HEK293 (cell line): ENCODE measurements around the gene TPGS1.

Experiments
- CTCF ChIA-PET: fragments of 350-600 bp; formaldehyde crosslinking; extraction: SDS; loops from one replicate; lab custom pipeline; 2021; ENCODE audit warnings: antibody characterized with exemption; lab: Yijun Ruan, JAX
- POLR2A ChIA-PET: fragments of 300-600 bp; formaldehyde crosslinking; extraction: SDS; loops from one replicate; lab custom pipeline; 2020; ENCODE audit warnings: antibody characterized with exemption, inconsistent platforms; lab: Yijun Ruan, JAX
- H3K27ac ChIP-seq: fragments of 200-500 bp; sonication (Bioruptor generic); 2 replicates; pipeline ENCODE4 v1.5.1; 2014; ENCODE audit warnings: low read depth, low read length, control low read depth, inconsistent platforms; ENCODE audit errors: extremely low read depth
- H3K36me3 ChIP-seq, 2 experiments: fragments of 200-500 bp in 1 of 2; sonication (Bioruptor generic) in 1 of 2; 1 replicate in 1 of 2; 2 replicates in 1 of 2; pipeline ENCODE4 v1.5.1; 2014 to 2017; ENCODE audit warnings: inconsistent platforms in 2 of 2, low read length in 2 of 2; ENCODE audit not compliant: control insufficient read depth in 2 of 2, insufficient read depth in 1 of 2
- H3K4me1 ChIP-seq: fragments of 200-500 bp; sonication (Bioruptor generic); 2 replicates; pipeline ENCODE4 v1.5.1; 2014; ENCODE audit warnings: mild to moderate bottlenecking, low read length, inconsistent platforms; ENCODE audit not compliant: control insufficient read depth, insufficient read depth
- H3K4me3 ChIP-seq: 2 replicates; pipeline ENCODE4 v1.5.1; 2011; ENCODE audit warnings: low read depth, mild to moderate bottlenecking, control low read depth, low read length, moderate library complexity
- H3K9me3 ChIP-seq: fragments of 200-500 bp; sonication (Bioruptor generic); 2 replicates; pipeline ENCODE4 v1.5.1; 2014; ENCODE audit warnings: low read depth, low read length, inconsistent platforms; ENCODE audit not compliant: control insufficient read depth, insufficient read depth
- BCL6B ChIP-seq: fragments of 450-650 bp; formaldehyde crosslinking; IDR thresholded peaks from 2 replicates; pipeline ENCODE4 v1.5.1; 2017; ENCODE audit warnings: missing biosample characterization, missing genetic modification characterization
- ELK4 ChIP-seq: IDR thresholded peaks from 2 replicates; pipeline ENCODE4 v1.6.1; 2011; ENCODE audit warnings: mild to moderate bottlenecking, low read depth, low read length, borderline replicate concordance
- HIC1 ChIP-seq: fragments of 450-650 bp; formaldehyde crosslinking; IDR thresholded peaks from 2 replicates; pipeline ENCODE4 v1.5.1; 2016; ENCODE audit warnings: missing biosample characterization, missing genetic modification characterization
- IKZF3 ChIP-seq: fragments of 450-650 bp; IDR thresholded peaks from 2 replicates; pipeline ENCODE4 v1.5.0; 2018; ENCODE audit warnings: missing biosample characterization, mild to moderate bottlenecking, missing genetic modification characterization, moderate library complexity
- MZF1 ChIP-seq: fragments of 450-650 bp; formaldehyde crosslinking; IDR thresholded peaks from 2 replicates; pipeline ENCODE4 v1.5.1; 2017; ENCODE audit warnings: missing biosample characterization, missing genetic modification characterization, borderline replicate concordance
- SCRT1 ChIP-seq: fragments of 450-650 bp; formaldehyde crosslinking; IDR thresholded peaks from 2 replicates; pipeline ENCODE4 v1.5.1; 2016; ENCODE audit warnings: missing biosample characterization, missing genetic modification characterization, borderline replicate concordance
- TRIM28 ChIP-seq: IDR thresholded peaks from 2 replicates; pipeline ENCODE4 v1.6.1; 2011; ENCODE audit warnings: low read length, control low read depth, borderline replicate concordance
- WT1 ChIP-seq: fragments of 450-650 bp; formaldehyde crosslinking; IDR thresholded peaks from 2 replicates; pipeline ENCODE4 v1.5.1; 2016; ENCODE audit warnings: missing biosample characterization, missing genetic modification characterization
- YY1 ChIP-seq: fragments of 450-650 bp; formaldehyde crosslinking; IDR thresholded peaks from 2 replicates; pipeline ENCODE4 v1.5.1; 2018; ENCODE audit warnings: missing biosample characterization, missing genetic modification characterization
- ZNF10 ChIP-seq: fragments of 450-650 bp; formaldehyde crosslinking; IDR thresholded peaks from 2 replicates; pipeline ENCODE4 v1.5.1; 2017; ENCODE audit warnings: missing biosample characterization, missing genetic modification characterization
- ZNF211 ChIP-seq: fragments of 450-650 bp; formaldehyde crosslinking; IDR thresholded peaks from 2 replicates; pipeline ENCODE4 v1.5.1; 2016; ENCODE audit warnings: low read depth, missing biosample characterization, missing genetic modification characterization
- ZNF280D ChIP-seq: fragments of 450-650 bp; formaldehyde crosslinking; IDR thresholded peaks from 2 replicates; pipeline ENCODE4 v1.5.1; 2016; ENCODE audit warnings: missing biosample characterization, missing genetic modification characterization
- ZNF433 ChIP-seq: fragments of 450-650 bp; formaldehyde crosslinking; IDR thresholded peaks from 2 replicates; pipeline ENCODE4 v1.5.1; 2016; ENCODE audit warnings: missing biosample characterization, missing genetic modification characterization, low read depth
- ZNF449 ChIP-seq: fragments of 450-650 bp; formaldehyde crosslinking; IDR thresholded peaks from 2 replicates; pipeline ENCODE4 v1.5.1; 2017; ENCODE audit warnings: missing biosample characterization, mild to moderate bottlenecking, missing genetic modification characterization, moderate library complexity
- ZNF561 ChIP-seq: fragments of 450-650 bp; IDR thresholded peaks from 2 replicates; pipeline ENCODE4 v1.5.1; 2018; ENCODE audit warnings: missing biosample characterization, missing genetic modification characterization, borderline replicate concordance
- ZNF585B ChIP-seq: fragments of 450-650 bp; formaldehyde crosslinking; IDR thresholded peaks from 2 replicates; pipeline ENCODE4 v1.5.1; 2016; ENCODE audit warnings: missing biosample characterization, missing genetic modification characterization
- ZNF654 ChIP-seq: fragments of 450-650 bp; formaldehyde crosslinking; IDR thresholded peaks from 2 replicates; pipeline ENCODE4 v1.5.1; 2016; ENCODE audit warnings: low read depth, missing biosample characterization, missing genetic modification characterization
- ZNF768 ChIP-seq: fragments of 450-650 bp; formaldehyde crosslinking; IDR thresholded peaks from 2 replicates; pipeline ENCODE4 v1.5.1; 2018; ENCODE audit warnings: missing biosample characterization, mild to moderate bottlenecking, missing genetic modification characterization
- ZNF777 ChIP-seq: fragments of 450-650 bp; formaldehyde crosslinking; IDR thresholded peaks from 2 replicates; pipeline ENCODE4 v1.5.1; 2017; ENCODE audit warnings: missing biosample characterization, missing genetic modification characterization, borderline replicate concordance
- ZNF830 ChIP-seq: fragments of 450-650 bp; IDR thresholded peaks from 2 replicates; pipeline ENCODE4 v1.5.0; 2018; ENCODE audit warnings: missing biosample characterization, missing genetic modification characterization, low read depth, mild to moderate bottlenecking, moderate library complexity
- ZNF843 ChIP-seq: fragments of 450-650 bp; formaldehyde crosslinking; IDR thresholded peaks from 2 replicates; pipeline ENCODE4 v1.5.1; 2016; ENCODE audit warnings: missing biosample characterization, missing genetic modification characterization
- ZSCAN16 ChIP-seq: fragments of 450-650 bp; formaldehyde crosslinking; IDR thresholded peaks from 2 replicates; pipeline ENCODE4 v1.5.1; 2016; ENCODE audit warnings: missing biosample characterization, missing genetic modification characterization

TPGS1 gene

GRCh38 chr19:547117-547516 is 39.8 kb downstream of the TPGS1 start (continued):
- no peak for TF ChIP-seq BCL6B (tag by site-specific recombination)
- TF ChIP-seq YY1 (tag by site-specific recombination), result no peak
- TF ChIP-seq ZNF768 (tag by site-specific recombination), result no peak
- TF ChIP-seq ZNF10, result no peak
- TF ChIP-seq TRIM28, result no peak

GRCh38 chr19:547836-548720 is 40.8 kb downstream of the TPGS1 start:
- no peaks in the 10 kb centered on the region for H3K36me3 ChIP-seq
- ChIA-PET POLR2A (no interaction called here), CTCF (no interaction called here)
- no peaks in the 10 kb centered on the region for H3K9me3 ChIP-seq
- no peaks in the 10 kb centered on the region for H3K4me1 ChIP-seq
- no peak overlapping the region for H3K4me3 ChIP-seq
- no peak for TF ChIP-seq ZNF433 (tag by site-specific recombination)
- TF ChIP-seq SCRT1 (tag by site-specific recombination), result no peak
- no peak for TF ChIP-seq ZNF843
- no peak for TF ChIP-seq IKZF3 (tag by site-specific recombination)
- TF ChIP-seq MZF1 (tag by site-specific recombination), result no peak
- TF ChIP-seq ZSCAN16, result no peak
- 0 out of 2 replicates have a peak, but pooled peaks have one; percentile 58 for TF ChIP-seq ZNF280D
- TF ChIP-seq ELK4, result no peak
- TF ChIP-seq WT1 (tag by site-specific recombination), result no peak
- H3K27ac ChIP-seq, result no peak overlapping the region

- ChIA-PET POLR2A (no interaction called here), CTCF (interaction anchor here (1.2 kb wide), 1 partner anchor 38 kb away, joined by 3 read pairs; no protein-coding TSS in a partner anchor)
- no peak overlapping the region for H3K4me3 ChIP-seq
- no peaks in the 10 kb centered on the region for H3K9me3 ChIP-seq
- no peak overlapping the region for H3K27ac ChIP-seq
- H3K4me1 ChIP-seq, result no peaks in the 10 kb centered on the region
- H3K36me3 ChIP-seq, result no peaks in the 10 kb centered on the region
- TF ChIP-seq ZNF777 (tag by site-specific recombination), result no peak
- no peak for TF ChIP-seq ZNF449 (tag by site-specific recombination)
- no peak for TF ChIP-seq ZNF585B (tag by site-specific recombination)
- TF ChIP-seq ZNF561 (tag by site-specific recombination), result no peak
- no peak for TF ChIP-seq ZNF211 (tag by site-specific recombination)
- no peak for TF ChIP-seq HIC1 (tag by site-specific recombination)
- TF ChIP-seq ZNF830 (tag by site-specific recombination), result no peak
- TF ChIP-seq ZNF654, result no peak
Observed at GRCh38 chr19:548886-549830, 41.9 kb downstream of the TPGS1 start.
